MM.1S (cell line): Measurements from ENCODE around the gene HOOK2.

Source experiments
- DNase-seq: peaks from one replicate; pipeline ENCODE4 v3.0.0-alpha.2; 2015
- H2AFZ ChIP-seq: fragments of 300-600 bp; sonication (generic); 2 replicates; pipeline ENCODE4 v1.6.0; 2016; ENCODE audit warnings: antibody characterized with exemption, low read length
- H3F3A ChIP-seq: fragments of 300-600 bp; sonication (generic); 2 replicates; pipeline ENCODE4 v1.6.1; 2016; ENCODE audit warnings: mild to moderate bottlenecking, antibody characterized with exemption, low read length, moderate library complexity, mixed read lengths; ENCODE audit not compliant: insufficient read depth
- H3K27ac ChIP-seq: fragments of 300-600 bp; sonication (generic); 2 replicates; pipeline ENCODE4 v1.5.1; 2016; ENCODE audit warnings: mild to moderate bottlenecking, low read length
- H3K27me3 ChIP-seq: fragments of 300-600 bp; sonication (generic); replicated peaks from 2 replicates; pipeline ENCODE4 v1.6.0; 2016; ENCODE audit warnings: low read length; ENCODE audit not compliant: insufficient read depth
- H3K36me3 ChIP-seq: fragments of 300-600 bp; sonication (generic); replicated peaks from 2 replicates; pipeline ENCODE4 v1.6.1; 2016; ENCODE audit warnings: mild to moderate bottlenecking, low read length, mixed read lengths; ENCODE audit not compliant: insufficient read depth
- H3K4me1 ChIP-seq: fragments of 300-600 bp; sonication (generic); 2 replicates; pipeline ENCODE4 v1.6.1; 2016; ENCODE audit warnings: low read length, mixed read lengths
- H3K4me2 ChIP-seq: fragments of 300-600 bp; sonication (generic); 2 replicates; pipeline ENCODE4 v1.6.0; 2016; ENCODE audit warnings: low read depth, low read length
- H3K4me3 ChIP-seq: fragments of 300-600 bp; sonication (generic); 2 replicates; pipeline ENCODE4 v1.5.1; 2016; ENCODE audit warnings: low read length, mixed read lengths
- H3K79me2 ChIP-seq: fragments of 300-600 bp; sonication (generic); 2 replicates; pipeline ENCODE4 v1.6.1; 2016; ENCODE audit warnings: mixed run types, low read length, mixed read lengths
- H3K9ac ChIP-seq: fragments of 300-600 bp; sonication (generic); 2 replicates; pipeline ENCODE4 v1.6.1; 2016; ENCODE audit warnings: low read length, mixed read lengths
- H3K9me2 ChIP-seq: fragments of 300-600 bp; sonication (generic); replicated peaks from 2 replicates; pipeline ENCODE4 v1.6.1; 2016; ENCODE audit warnings: mild to moderate bottlenecking, low read length, mixed read lengths; ENCODE audit not compliant: insufficient read depth
- H3K9me3 ChIP-seq: fragments of 300-600 bp; sonication (generic); replicated peaks from 2 replicates; pipeline ENCODE4 v1.6.1; 2016; ENCODE audit warnings: mild to moderate bottlenecking, low read length, mixed read lengths; ENCODE audit not compliant: insufficient read depth
- H4K20me1 ChIP-seq: fragments of 300-600 bp; sonication (generic); 2 replicates; pipeline ENCODE4 v1.6.1; 2016; ENCODE audit warnings: mild to moderate bottlenecking, low read length, moderate library complexity, mixed read lengths; ENCODE audit not compliant: insufficient read depth
- EZH2 ChIP-seq: fragments of 300-600 bp; sonication (generic); optimal IDR thresholded peaks from 2 replicates; pipeline ENCODE3; 2017; ENCODE audit warnings: low read depth, mild to moderate bottlenecking, antibody characterized with exemption, low read length, mixed read lengths
- EZH2phosphoT487 ChIP-seq: fragments of 300-600 bp; sonication (generic); IDR thresholded peaks from 2 replicates; pipeline ENCODE4 v1.6.1; 2018; ENCODE audit warnings: antibody characterized with exemption, low read length
- TF ChIP-seq, protein P1 (sequence below): fragments of 300-600 bp; sonication (generic); IDR thresholded peaks from 2 replicates; pipeline ENCODE4 v1.5.1; 2016; ENCODE audit warnings: antibody characterized with exemption, low read length, mixed read lengths

HOOK2 gene

DNA sequence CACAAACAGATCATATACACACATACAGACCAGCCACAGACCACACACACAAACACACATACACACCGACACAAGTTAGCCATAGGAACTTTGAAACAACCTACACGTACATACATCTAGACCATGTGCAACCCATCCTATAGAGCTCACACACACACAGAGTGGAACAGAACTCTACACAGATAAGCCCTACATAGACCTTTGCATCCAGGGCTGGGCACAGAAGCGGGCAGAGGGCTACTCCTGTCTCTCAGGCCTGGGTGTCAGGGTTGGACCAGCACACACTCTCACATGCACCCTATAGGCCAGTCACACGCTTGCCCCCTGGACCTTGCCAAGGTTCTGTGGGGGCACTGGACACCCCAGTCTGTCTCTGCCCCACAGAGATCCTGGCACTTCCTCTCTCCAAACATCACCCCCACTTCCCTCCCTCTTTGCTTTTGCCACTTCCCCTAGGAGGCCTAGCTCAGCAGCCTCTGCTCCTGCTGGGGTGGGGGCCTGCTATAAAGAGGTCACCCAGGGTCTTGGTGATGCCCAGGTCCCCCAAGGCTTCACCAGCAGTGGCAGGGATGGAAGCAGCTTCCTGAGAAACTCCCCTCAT lies 10.2 kb upstream of the HOOK2 start:
- Histone ChIP-seq H3K4me3 (no peak overlapping the region), H3K27ac (no peak overlapping the region), H3K4me2 (no peak overlapping the region), H3K79me2 (no peaks in the 10 kb centered on the region), H3K36me3 (no peaks in the 10 kb centered on the region), H3K9me3 (no peaks in the 10 kb centered on the region), H3K27me3 (no peaks in the 10 kb centered on the region), H3K9me2 (no peaks in the 10 kb centered on the region), H2AFZ (no peak overlapping the region), H3K4me1 (peaks cover 22% of the 10 kb centered on the region), H3K9ac (no peak overlapping the region), H4K20me1 (no peaks in the 10 kb centered on the region), H3F3A (peaks cover 30% of the 10 kb centered on the region)
- TF ChIP-seq EZH2phosphoT487 (no peak), EZH2 (no peak)
- TF ChIP-seq, protein P1, sequence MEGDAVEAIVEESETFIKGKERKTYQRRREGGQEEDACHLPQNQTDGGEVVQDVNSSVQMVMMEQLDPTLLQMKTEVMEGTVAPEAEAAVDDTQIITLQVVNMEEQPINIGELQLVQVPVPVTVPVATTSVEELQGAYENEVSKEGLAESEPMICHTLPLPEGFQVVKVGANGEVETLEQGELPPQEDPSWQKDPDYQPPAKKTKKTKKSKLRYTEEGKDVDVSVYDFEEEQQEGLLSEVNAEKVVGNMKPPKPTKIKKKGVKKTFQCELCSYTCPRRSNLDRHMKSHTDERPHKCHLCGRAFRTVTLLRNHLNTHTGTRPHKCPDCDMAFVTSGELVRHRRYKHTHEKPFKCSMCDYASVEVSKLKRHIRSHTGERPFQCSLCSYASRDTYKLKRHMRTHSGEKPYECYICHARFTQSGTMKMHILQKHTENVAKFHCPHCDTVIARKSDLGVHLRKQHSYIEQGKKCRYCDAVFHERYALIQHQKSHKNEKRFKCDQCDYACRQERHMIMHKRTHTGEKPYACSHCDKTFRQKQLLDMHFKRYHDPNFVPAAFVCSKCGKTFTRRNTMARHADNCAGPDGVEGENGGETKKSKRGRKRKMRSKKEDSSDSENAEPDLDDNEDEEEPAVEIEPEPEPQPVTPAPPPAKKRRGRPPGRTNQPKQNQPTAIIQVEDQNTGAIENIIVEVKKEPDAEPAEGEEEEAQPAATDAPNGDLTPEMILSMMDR = no peak
- DNase-seq = no peak

DNA sequence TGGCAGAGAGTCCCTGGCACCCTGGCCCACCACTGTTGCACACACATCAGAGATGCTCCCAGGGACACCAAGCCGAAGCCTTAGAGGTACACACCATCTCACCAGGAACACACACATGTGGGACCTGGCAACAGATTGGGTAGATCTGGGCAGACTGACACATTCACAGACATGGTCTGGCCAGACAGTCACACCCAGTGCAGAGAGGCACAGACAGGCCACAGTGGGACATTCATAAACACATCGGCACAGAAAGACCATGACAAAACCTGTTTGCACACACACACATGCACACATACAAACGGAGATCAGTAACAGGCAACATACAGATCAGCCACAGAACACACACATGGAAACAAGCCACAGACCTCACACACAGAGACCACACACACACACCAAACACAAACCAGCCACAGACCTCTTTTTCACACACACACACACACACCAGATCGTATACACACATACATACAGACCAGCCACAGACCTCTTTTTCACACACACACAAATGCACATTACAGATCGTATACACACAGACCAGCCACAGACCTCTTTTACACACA lies 9.6 kb upstream of the HOOK2 start:
- no peaks in the 10 kb centered on the region for H4K20me1 ChIP-seq
- H3K9me3 ChIP-seq = no peaks in the 10 kb centered on the region
- no peaks in the 10 kb centered on the region for H3K27me3 ChIP-seq
- no peak overlapping the region for H3K4me2 ChIP-seq
- H2AFZ ChIP-seq = no peak overlapping the region
- H3K9ac ChIP-seq = no peak overlapping the region
- TF ChIP-seq EZH2 = no peak
- no peak for TF ChIP-seq EZH2phosphoT487
- TF ChIP-seq, protein P1 = no peak
- H3K9me2 ChIP-seq = no peaks in the 10 kb centered on the region
- no peak for DNase-seq
- peaks cover 27% of the 10 kb centered on the region for H3F3A ChIP-seq
- no peak overlapping the region for H3K4me3 ChIP-seq
- H3K27ac ChIP-seq = no peak overlapping the region
- no peaks in the 10 kb centered on the region for H3K79me2 ChIP-seq
- H3K36me3 ChIP-seq = no peaks in the 10 kb centered on the region
- peaks cover 19% of the 10 kb centered on the region for H3K4me1 ChIP-seq

DNA sequence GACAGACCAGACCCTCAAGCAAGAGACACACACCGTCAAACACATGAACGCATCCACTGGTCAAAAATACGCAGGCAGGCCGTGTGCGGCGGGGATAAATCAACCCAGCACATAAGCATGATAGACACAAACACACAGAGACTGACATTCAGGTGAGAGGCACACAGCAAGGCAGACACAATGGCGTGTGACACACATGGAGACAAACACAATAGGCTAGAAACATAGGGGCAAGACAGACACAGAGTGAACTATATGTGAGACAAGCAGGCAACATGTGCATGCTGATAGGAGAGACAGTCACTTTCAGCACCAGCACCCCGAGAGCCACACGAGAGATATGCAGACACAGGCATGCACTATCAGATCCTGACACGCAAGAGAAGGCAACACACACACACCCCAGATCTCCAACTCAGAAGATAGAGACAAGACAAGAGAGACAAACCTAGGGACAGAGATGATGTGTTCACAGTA lies 9.1 kb upstream of the HOOK2 start:
- Histone ChIP-seq H3K9ac (no peak overlapping the region), H2AFZ (no peak overlapping the region), H3K36me3 (no peaks in the 10 kb centered on the region), H3K27ac (no peak overlapping the region), H3F3A (peaks cover 27% of the 10 kb centered on the region), H3K9me3 (no peaks in the 10 kb centered on the region), H3K4me2 (no peak overlapping the region), H3K4me3 (no peak overlapping the region), H4K20me1 (no peaks in the 10 kb centered on the region), H3K27me3 (no peaks in the 10 kb centered on the region), H3K4me1 (peaks cover 19% of the 10 kb centered on the region), H3K79me2 (no peaks in the 10 kb centered on the region), H3K9me2 (no peaks in the 10 kb centered on the region)
- TF ChIP-seq EZH2phosphoT487 (no peak), EZH2 (no peak)
- TF ChIP-seq, protein P1 = no peak
- DNase-seq = no peak
